RPMI8226 (cell line): ENCODE measurements around the gene PIGU.
"Not testable (repeated sequence)": the region's sequence is repeated elsewhere in the genome, so short reads cannot be mapped to it uniquely, and the experiment has no call there.

Source experiments
- DNase-seq: peaks from one replicate; pipeline ENCODE4 v3.0.0-alpha.2; 2015

Gene PIGU

GRCh38 chr20:34706302-34706875 is 29.5 kb upstream of the PIGU start:
- no peak for DNase-seq

GRCh38 chr20:34705397-34706301 is 28.8 kb upstream of the PIGU start:
- peak; percentile 51 for DNase-seq

- DNase-seq, result no peak
These were observed 28.1 kb upstream of the PIGU start for GRCh38 chr20:34705008-34705396.

GRCh38 chr20:34704177-34705007 is 27.5 kb upstream of the PIGU start, which contains the start of gene TP53INP2:
TSS of gene TP53INP2 (plus strand) at chr20:34704344. CDS start at chr20:34708740, 4,396 bp downstream.
- DNase-seq, result peak; percentile 93

GRCh38 chr20:34703424-34704176 is 26.7 kb upstream of the PIGU start:
- DNase-seq, result peak; percentile 43

- DNase-seq, result no peak
These were observed 26.1 kb upstream of the PIGU start for GRCh38 chr20:34703061-34703423.

- DNase-seq, result no peak
These were observed 24.7 kb upstream of the PIGU start for GRCh38 chr20:34701405-34702085.

- DNase-seq, result no peak
These were observed 16.5 kb upstream of the PIGU start for GRCh38 chr20:34693414-34693813.

GRCh38 chr20:34691838-34692237 is 14.9 kb upstream of the PIGU start:
- DNase-seq, result no peak

GRCh38 chr20:34689486-34689885 is 12.6 kb upstream of the PIGU start:
- DNase-seq, result no peak

- no peak for DNase-seq
These were observed 6.8 kb upstream of the PIGU start for GRCh38 chr20:34683667-34684066.

GRCh38 chr20:34680586-34681175 is 3.8 kb upstream of the PIGU start:
- no peak for DNase-seq

- peak; percentile 16 for DNase-seq
These were observed 775 bp downstream of the PIGU start for GRCh38 chr20:34675993-34676641.

GRCh38 chr20:34675561-34675960 is 1.3 kb downstream of the PIGU start:
- no peak for DNase-seq

GRCh38 chr20:34673412-34673811 is 3.5 kb downstream of the PIGU start:
- DNase-seq, result no peak

- DNase-seq, result no peak
These were observed 7.8 kb downstream of the PIGU start for GRCh38 chr20:34669094-34669493.

- DNase-seq, result not testable (repeated sequence)
These were observed 12.1 kb downstream of the PIGU start for GRCh38 chr20:34664751-34665150.

- DNase-seq, result no peak
These were observed 13.5 kb downstream of the PIGU start for GRCh38 chr20:34663213-34663943.

- DNase-seq, result not testable (repeated sequence)
These were observed 15.1 kb downstream of the PIGU start for GRCh38 chr20:34661811-34662210.

GRCh38 chr20:34658654-34659053 is 18.2 kb downstream of the PIGU start:
- DNase-seq, result not testable (repeated sequence)
